GM12874 (cell line): ENCODE results near the gene MDGA2.

Experiments
- CTCF ChIP-seq: IDR thresholded peaks from 2 replicates; pipeline ENCODE4 v1.5.1; 2011; ENCODE audit warnings: low read depth, mild to moderate bottlenecking, control low read depth, low read length, moderate library complexity; ENCODE audit not compliant: insufficient read depth

The MDGA2 gene

GRCh38 chr14:47246367-47246766 lies 429.0 kb downstream of the MDGA2 start:
- TF ChIP-seq CTCF = no peak

GRCh38 chr14:47240748-47241437 lies 434.5 kb downstream of the MDGA2 start:
- TF ChIP-seq CTCF = no peak

- no peak for TF ChIP-seq CTCF
These were observed 439.8 kb downstream of the MDGA2 start for GRCh38 chr14:47235619-47236018.

- TF ChIP-seq CTCF = no peak
These were observed 448.4 kb downstream of the MDGA2 start for GRCh38 chr14:47226877-47227520.

- no peak for TF ChIP-seq CTCF
These were observed 451.7 kb downstream of the MDGA2 start for GRCh38 chr14:47223656-47224055.

- no peak for TF ChIP-seq CTCF
These were observed 455.3 kb downstream of the MDGA2 start for GRCh38 chr14:47220096-47220495.

- TF ChIP-seq CTCF = no peak
These were observed 464.1 kb downstream of the MDGA2 start for GRCh38 chr14:47211263-47211662.
